Endothelial cell of umbilical vein (primary cell): ENCODE measurements around the gene OSBP2. TPM values are rescaled to one million over a fixed set of nuclear protein-coding genes. Genes with fewer than 3 reads are reported as not detected.

Experiments
- BruUV-seq: library from RNA; stranded (reverse); fragments of 400-500 nt; replicated peaks from 2 replicates; lab custom pipeline; 2021; lab: Mats Ljungman, UMichigan
- CTCF ChIA-PET: fragments of 300-600, 350-600 bp; sonication (Branson Sonifier 250); formaldehyde crosslinking; loops from one replicate; lab custom pipeline; 2021; ENCODE audit warnings: antibody characterized with exemption, inconsistent platforms; lab: Charles Lee
- POLR2A ChIA-PET: fragments of 300-600, 350-600 bp; sonication (Branson Sonifier 250); formaldehyde crosslinking; loops from one replicate; lab custom pipeline; 2021; ENCODE audit warnings: antibody characterized with exemption, inconsistent platforms; lab: Charles Lee
- DNase-seq: peaks from one replicate; pipeline ENCODE4 v3.0.0-alpha.2; 2011; ENCODE audit warnings: low read depth, low spot score
- FAIRE-seq: peaks from 2 replicates; lab custom pipeline; 2011; peaks lifted over from hg19 to GRCh38; lab: Jason Lieb, UNC
- H2AFZ ChIP-seq: 2 replicates; pipeline ENCODE4 v1.6.0; 2012; ENCODE audit warnings: low read depth, low read length, control low read depth, inconsistent platforms
- H3K27ac ChIP-seq: 2 replicates; pipeline ENCODE4 v1.5.1; 2011; ENCODE audit warnings: low read depth, mild to moderate bottlenecking, control low read depth, low read length, moderate library complexity; ENCODE audit not compliant: insufficient read depth
- H3K27me3 ChIP-seq, 2 experiments: 2 replicates each; pipeline versions ENCODE4 v1.6.0 to v1.6.1; 2011; ENCODE audit warnings: low read length in 2 of 2, mixed read lengths in 1 of 2; ENCODE audit not compliant: control insufficient read depth in 2 of 2, insufficient read depth in 2 of 2
- H3K36me3 ChIP-seq, 2 experiments: 2 replicates in 1 of 2; 3 replicates in 1 of 2; pipeline ENCODE4 v1.5.1; 2011; ENCODE audit warnings: low read length in 2 of 2, mild to moderate bottlenecking in 1 of 2, moderate library complexity in 1 of 2; ENCODE audit not compliant: control insufficient read depth in 2 of 2, insufficient read depth in 2 of 2; ENCODE audit errors: extremely low read depth in 1 of 2
- H3K4me1 ChIP-seq: 3 replicates; pipeline ENCODE4 v1.5.1; 2011; ENCODE audit warnings: mild to moderate bottlenecking, low read length; ENCODE audit not compliant: control insufficient read depth, insufficient read depth; ENCODE audit errors: extremely low read depth
- H3K4me2 ChIP-seq: 2 replicates; pipeline ENCODE4 v1.6.1; 2011; ENCODE audit warnings: low read length, control low read depth, mixed read lengths; ENCODE audit not compliant: insufficient read depth
- H3K4me3 ChIP-seq, 3 experiments: fragments of 200-600 bp in 1 of 3; sonication (generic), shearing (Covaris generic) in 1 of 3; replicated peaks in 1 of 3; 2 replicates each; pipeline ENCODE4 v1.5.1; 2011 to 2016; ENCODE audit warnings: control low read depth in 3 of 3, low read length in 3 of 3, mild to moderate bottlenecking in 2 of 3, inconsistent platforms in 1 of 3, low read depth in 1 of 3, moderate library complexity in 1 of 3; ENCODE audit not compliant: insufficient read depth in 1 of 3
- H3K79me2 ChIP-seq: 2 replicates; pipeline ENCODE4 v1.6.0; 2012; ENCODE audit warnings: low read length, inconsistent platforms; ENCODE audit not compliant: control insufficient read depth, insufficient read depth
- H3K9ac ChIP-seq: replicated peaks from 2 replicates; pipeline ENCODE3; 2011; ENCODE audit warnings: low read length, control low read depth; ENCODE audit not compliant: insufficient read depth; ENCODE audit errors: extremely low read depth
- H3K9me1 ChIP-seq: replicated peaks from 3 replicates; pipeline ENCODE4 v1.6.0; 2011; ENCODE audit warnings: mild to moderate bottlenecking, low read length; ENCODE audit not compliant: control insufficient read depth, insufficient read depth; ENCODE audit errors: extremely low read depth
- H3K9me3 ChIP-seq: replicated peaks from 2 replicates; pipeline ENCODE4 v1.5.1; 2012; ENCODE audit warnings: low read length, inconsistent platforms; ENCODE audit not compliant: control insufficient read depth, insufficient read depth
- H4K20me1 ChIP-seq: replicated peaks from 2 replicates; pipeline ENCODE3; 2011; ENCODE audit warnings: mild to moderate bottlenecking, low read length; ENCODE audit not compliant: control insufficient read depth, insufficient read depth; ENCODE audit errors: extremely low read depth
- CTCF ChIP-seq, 2 donors: IDR thresholded peaks; 1 replicate in 1 of 2; 2 replicates in 1 of 2; pipeline ENCODE4 v1.5.1; 2011; ENCODE audit warnings: low read length in 2 of 2, mild to moderate bottlenecking in 2 of 2, moderate library complexity in 2 of 2, control low read depth in 1 of 2, inconsistent platforms in 1 of 2, low read depth in 1 of 2; ENCODE audit not compliant: insufficient read depth in 1 of 2; ENCODE audit errors: extremely low read depth in 1 of 2
- EZH2 ChIP-seq: IDR thresholded peaks from 2 replicates; pipeline ENCODE4 v1.6.1; 2012; ENCODE audit warnings: borderline replicate concordance, low read depth, mild to moderate bottlenecking, moderate library complexity, low read length, inconsistent platforms; ENCODE audit not compliant: severe bottlenecking
- FOS ChIP-seq: IDR thresholded peaks from 2 replicates; pipeline ENCODE4 v1.6.1; 2011; ENCODE audit warnings: mild to moderate bottlenecking, low read length, moderate library complexity, borderline replicate concordance; ENCODE audit not compliant: insufficient read depth
- GATA2 ChIP-seq: IDR thresholded peaks from 2 replicates; pipeline ENCODE4 v1.7.0; 2011; ENCODE audit warnings: low read depth, mild to moderate bottlenecking, moderate library complexity, mixed read lengths, low read length; ENCODE audit not compliant: insufficient read length, insufficient read depth
- JUN ChIP-seq: IDR thresholded peaks from 2 replicates; pipeline ENCODE4 v1.6.1; 2011; ENCODE audit warnings: borderline replicate concordance, low read depth; ENCODE audit not compliant: insufficient read length, insufficient read depth
- MAX ChIP-seq: IDR thresholded peaks from 2 replicates; pipeline ENCODE4 v1.6.1; 2011; ENCODE audit not compliant: insufficient read depth, insufficient read length
- MYC ChIP-seq: IDR thresholded peaks from one replicate; pipeline ENCODE4 v1.6.1; 2011; ENCODE audit warnings: mild to moderate bottlenecking, low read depth, low read length
- POLR2A ChIP-seq: IDR thresholded peaks from 2 replicates; pipeline ENCODE4 v1.6.1; 2012; ENCODE audit warnings: low read depth, mild to moderate bottlenecking, control low read depth, low read length
- POLR2AphosphoS5 ChIP-seq: IDR thresholded peaks from 2 replicates; pipeline ENCODE4 v1.6.1; 2012; ENCODE audit warnings: low read depth, mild to moderate bottlenecking, control low read depth, low read length, moderate library complexity; ENCODE audit not compliant: insufficient read depth
- dilution Hi-C: fragments of 300-500 bp; cut with MboI; formaldehyde crosslinking; loops from one replicate; pipeline ENCODE4 v1.15.0; 2019; ENCODE audit warnings: low sequenced_read_pairs; ENCODE audit not compliant: extremely low pct_ligation_motif_present
- intact Hi-C: fragments of 100-400 bp; cut with micrococcal nuclease; formaldehyde crosslinking; loops from one replicate; pipeline ENCODE4 v1.10.0; 2022
- polyA plus RNA-seq, 4 experiments: library from polyadenylated mRNA; depleted of rRNA in 3 of 4; stranded (reverse) in 3 of 4; unstranded in 1 of 4; fragments of >200 nt; gene quantifications; 2 replicates each; pipeline versions ENCODE4 v1.2.1 to v1.2.3, GENCODE V29; 2011 to 2012; ENCODE audit warnings: missing spikeins in 1 of 4
- total RNA-seq: library from RNA; stranded (reverse); gene quantifications from 2 replicates; pipeline ENCODE4 v1.2.3, GENCODE V29; 2021

The OSBP2 gene
- total and polyA plus RNA-seq, 2 donors (not counting 3 experiments of a cell fraction or from before 2014, with no cell fraction given) = 4.1 to 7.5 TPM

GRCh38 chr22:30783021-30783420, 88.3 kb downstream of the OSBP2 start:
- Histone ChIP-seq H3K9ac (no peak overlapping the region), H3K36me3 (no peaks in the 10 kb centered on the region), H3K4me3 (no peak overlapping the region), H4K20me1 (no peaks in the 10 kb centered on the region), H3K9me1 (no peaks in the 10 kb centered on the region), H3K27me3 (no peaks in the 10 kb centered on the region), H3K79me2 (no peaks in the 10 kb centered on the region), H3K4me2 (no peak overlapping the region), H2AFZ (no peak overlapping the region), H3K27ac (no peak overlapping the region), H3K4me1 (peaks cover 3% of the 10 kb centered on the region), H3K9me3 (no peaks in the 10 kb centered on the region)
- intact Hi-C loops = loop anchor here (10.0 kb wide), 1 partner anchor 262 kb away; no protein-coding TSS in a partner anchor
- TF ChIP-seq POLR2AphosphoS5 = no peak
- TF ChIP-seq MAX = no peak
- no peak for TF ChIP-seq POLR2A
- no peak for TF ChIP-seq MYC
- no peak for TF ChIP-seq FOS
- no peak for TF ChIP-seq GATA2
- TF ChIP-seq EZH2 = no peak
- TF ChIP-seq CTCF (IDR thresholded peaks at IDR 0.05; ENCODE audit: extremely low read depth in 1 of 2, insufficient read depth in 1 of 2, low read depth in 1 of 2, low read length in 2 of 2) = no peak
- TF ChIP-seq JUN = no peak
- ChIA-PET POLR2A (no interaction called here), CTCF (interaction anchor here (0.6 to 0.7 kb wide), 2 partner anchors 14 to 246 kb away, joined by 3 read pairs; no protein-coding TSS in a partner anchor)
- no TSS peak for BruUV-seq
- DNase-seq (no peak), FAIRE-seq (no peak)
- dilution Hi-C loops = no loop called here
